HEK293 (cell line): ENCODE results near the gene RILPL1.

Experiments used
- CTCF ChIA-PET: fragments of 350-600 bp; formaldehyde crosslinking; extraction: SDS; loops from one replicate; lab custom pipeline; 2021; ENCODE audit warnings: antibody characterized with exemption; lab: Yijun Ruan, JAX
- POLR2A ChIA-PET: fragments of 300-600 bp; formaldehyde crosslinking; extraction: SDS; loops from one replicate; lab custom pipeline; 2020; ENCODE audit warnings: antibody characterized with exemption, inconsistent platforms; lab: Yijun Ruan, JAX
- H3K27ac ChIP-seq: fragments of 200-500 bp; sonication (Bioruptor generic); 2 replicates; pipeline ENCODE4 v1.5.1; 2014; ENCODE audit warnings: low read depth, low read length, control low read depth, inconsistent platforms; ENCODE audit errors: extremely low read depth
- H3K36me3 ChIP-seq, 2 experiments: fragments of 200-500 bp in 1 of 2; sonication (Bioruptor generic) in 1 of 2; 1 replicate in 1 of 2; 2 replicates in 1 of 2; pipeline ENCODE4 v1.5.1; 2014 to 2017; ENCODE audit warnings: inconsistent platforms in 2 of 2, low read length in 2 of 2; ENCODE audit not compliant: control insufficient read depth in 2 of 2, insufficient read depth in 1 of 2
- H3K4me1 ChIP-seq: fragments of 200-500 bp; sonication (Bioruptor generic); 2 replicates; pipeline ENCODE4 v1.5.1; 2014; ENCODE audit warnings: mild to moderate bottlenecking, low read length, inconsistent platforms; ENCODE audit not compliant: control insufficient read depth, insufficient read depth
- H3K4me3 ChIP-seq: 2 replicates; pipeline ENCODE4 v1.5.1; 2011; ENCODE audit warnings: low read depth, mild to moderate bottlenecking, control low read depth, low read length, moderate library complexity
- H3K9me3 ChIP-seq: fragments of 200-500 bp; sonication (Bioruptor generic); 2 replicates; pipeline ENCODE4 v1.5.1; 2014; ENCODE audit warnings: low read depth, low read length, inconsistent platforms; ENCODE audit not compliant: control insufficient read depth, insufficient read depth
- FEZF1 ChIP-seq: fragments of 450-650 bp; formaldehyde crosslinking; IDR thresholded peaks from 2 replicates; pipeline ENCODE4 v1.5.1; 2016; ENCODE audit warnings: missing biosample characterization, missing genetic modification characterization
- HIC1 ChIP-seq: fragments of 450-650 bp; formaldehyde crosslinking; IDR thresholded peaks from 2 replicates; pipeline ENCODE4 v1.5.1; 2016; ENCODE audit warnings: missing biosample characterization, missing genetic modification characterization
- HOXD13 ChIP-seq: sonication (generic); formaldehyde crosslinking; IDR thresholded peaks from 2 replicates; pipeline ENCODE4 v1.8.0; 2022; ENCODE audit warnings: missing genetic modification reagents, borderline replicate concordance
- SP7 ChIP-seq: fragments of 450-650 bp; formaldehyde crosslinking; IDR thresholded peaks from 2 replicates; pipeline ENCODE4 v1.5.1; 2016; ENCODE audit warnings: missing biosample characterization, missing genetic modification characterization
- TRIM28 ChIP-seq: IDR thresholded peaks from 2 replicates; pipeline ENCODE4 v1.6.1; 2011; ENCODE audit warnings: low read length, control low read depth, borderline replicate concordance
- ZFP41 ChIP-seq: fragments of 450-650 bp; formaldehyde crosslinking; IDR thresholded peaks from 2 replicates; pipeline ENCODE4 v1.5.1; 2016; ENCODE audit warnings: missing biosample characterization, missing genetic modification characterization, borderline replicate concordance
- ZIC2 ChIP-seq: fragments of 450-650 bp; formaldehyde crosslinking; IDR thresholded peaks from 2 replicates; pipeline ENCODE4 v1.5.1; 2016; ENCODE audit warnings: missing biosample characterization, missing genetic modification characterization
- ZNF140 ChIP-seq: fragments of 450-650 bp; formaldehyde crosslinking; IDR thresholded peaks from 2 replicates; pipeline ENCODE4 v1.5.1; 2016; ENCODE audit warnings: missing biosample characterization, missing genetic modification characterization
- ZNF239 ChIP-seq: fragments of 450-650 bp; formaldehyde crosslinking; IDR thresholded peaks from 2 replicates; pipeline ENCODE4 v1.5.1; 2016; ENCODE audit warnings: missing biosample characterization, missing genetic modification characterization
- ZNF571 ChIP-seq: fragments of 450-650 bp; formaldehyde crosslinking; IDR thresholded peaks from 2 replicates; pipeline ENCODE4 v1.5.0; 2017; ENCODE audit warnings: missing biosample characterization, missing genetic modification characterization
- ZNF585B ChIP-seq: fragments of 450-650 bp; formaldehyde crosslinking; IDR thresholded peaks from 2 replicates; pipeline ENCODE4 v1.5.1; 2016; ENCODE audit warnings: missing biosample characterization, missing genetic modification characterization
- ZNF600 ChIP-seq: fragments of 450-650 bp; formaldehyde crosslinking; IDR thresholded peaks from 2 replicates; pipeline ENCODE4 v1.5.1; 2016; ENCODE audit warnings: missing biosample characterization, missing genetic modification characterization
- ZNF621 ChIP-seq: fragments of 450-650 bp; formaldehyde crosslinking; IDR thresholded peaks from 2 replicates; pipeline ENCODE4 v1.5.1; 2017; ENCODE audit warnings: missing biosample characterization, missing genetic modification characterization
- ZNF623 ChIP-seq: fragments of 450-650 bp; formaldehyde crosslinking; IDR thresholded peaks from 2 replicates; pipeline ENCODE4 v1.5.1; 2016; ENCODE audit warnings: missing biosample characterization, missing genetic modification characterization
- ZNF670 ChIP-seq: fragments of 450-650 bp; formaldehyde crosslinking; IDR thresholded peaks from 2 replicates; pipeline ENCODE4 v1.5.1; 2016; ENCODE audit warnings: missing biosample characterization, missing genetic modification characterization, low read depth
- TF ChIP-seq, protein P1 (sequence below): fragments of 450-650 bp; formaldehyde crosslinking; IDR thresholded peaks from 2 replicates; pipeline ENCODE4 v1.5.1; 2016; ENCODE audit warnings: missing biosample characterization, missing genetic modification characterization
- TF ChIP-seq, protein P2 (sequence below): fragments of 450-650 bp; formaldehyde crosslinking; conservative IDR thresholded peaks from 2 replicates; pipeline ENCODE4 v1.5.1; 2016; ENCODE audit warnings: low read depth, missing biosample characterization, missing genetic modification characterization

Gene RILPL1

GRCh38 chr12:123519141-123520001, 14.1 kb downstream of the RILPL1 start:
- TF ChIP-seq HOXD13 (CRISPR knock-in tag) (no peak), ZNF621 (tag by site-specific recombination) (no peak), ZNF239 (tag by site-specific recombination) (no peak), FEZF1 (tag by site-specific recombination) (no peak), SP7 (no peak), ZNF670 (tag by site-specific recombination) (no peak), TRIM28 (no peak), HIC1 (no peak), ZNF623 (tag by site-specific recombination) (no peak), ZNF571 (tag by site-specific recombination) (no peak), ZNF585B (tag by site-specific recombination) (no peak), ZFP41 (tag by site-specific recombination) (no peak)
- TF ChIP-seq, protein P1, sequence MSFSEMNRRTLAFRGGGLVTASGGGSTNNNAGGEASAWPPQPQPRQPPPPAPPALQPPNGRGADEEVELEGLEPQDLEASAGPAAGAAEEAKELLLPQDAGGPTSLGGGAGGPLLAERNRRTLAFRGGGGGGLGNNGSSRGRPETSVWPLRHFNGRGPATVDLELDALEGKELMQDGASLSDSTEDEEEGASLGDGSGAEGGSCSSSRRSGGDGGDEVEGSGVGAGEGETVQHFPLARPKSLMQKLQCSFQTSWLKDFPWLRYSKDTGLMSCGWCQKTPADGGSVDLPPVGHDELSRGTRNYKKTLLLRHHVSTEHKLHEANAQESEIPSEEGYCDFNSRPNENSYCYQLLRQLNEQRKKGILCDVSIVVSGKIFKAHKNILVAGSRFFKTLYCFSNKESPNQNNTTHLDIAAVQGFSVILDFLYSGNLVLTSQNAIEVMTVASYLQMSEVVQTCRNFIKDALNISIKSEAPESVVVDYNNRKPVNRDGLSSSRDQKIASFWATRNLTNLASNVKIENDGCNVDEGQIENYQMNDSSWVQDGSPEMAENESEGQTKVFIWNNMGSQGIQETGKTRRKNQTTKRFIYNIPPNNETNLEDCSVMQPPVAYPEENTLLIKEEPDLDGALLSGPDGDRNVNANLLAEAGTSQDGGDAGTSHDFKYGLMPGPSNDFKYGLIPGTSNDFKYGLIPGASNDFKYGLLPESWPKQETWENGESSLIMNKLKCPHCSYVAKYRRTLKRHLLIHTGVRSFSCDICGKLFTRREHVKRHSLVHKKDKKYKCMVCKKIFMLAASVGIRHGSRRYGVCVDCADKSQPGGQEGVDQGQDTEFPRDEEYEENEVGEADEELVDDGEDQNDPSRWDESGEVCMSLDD (tag by site-specific recombination), result no peak
- TF ChIP-seq, protein P2, sequence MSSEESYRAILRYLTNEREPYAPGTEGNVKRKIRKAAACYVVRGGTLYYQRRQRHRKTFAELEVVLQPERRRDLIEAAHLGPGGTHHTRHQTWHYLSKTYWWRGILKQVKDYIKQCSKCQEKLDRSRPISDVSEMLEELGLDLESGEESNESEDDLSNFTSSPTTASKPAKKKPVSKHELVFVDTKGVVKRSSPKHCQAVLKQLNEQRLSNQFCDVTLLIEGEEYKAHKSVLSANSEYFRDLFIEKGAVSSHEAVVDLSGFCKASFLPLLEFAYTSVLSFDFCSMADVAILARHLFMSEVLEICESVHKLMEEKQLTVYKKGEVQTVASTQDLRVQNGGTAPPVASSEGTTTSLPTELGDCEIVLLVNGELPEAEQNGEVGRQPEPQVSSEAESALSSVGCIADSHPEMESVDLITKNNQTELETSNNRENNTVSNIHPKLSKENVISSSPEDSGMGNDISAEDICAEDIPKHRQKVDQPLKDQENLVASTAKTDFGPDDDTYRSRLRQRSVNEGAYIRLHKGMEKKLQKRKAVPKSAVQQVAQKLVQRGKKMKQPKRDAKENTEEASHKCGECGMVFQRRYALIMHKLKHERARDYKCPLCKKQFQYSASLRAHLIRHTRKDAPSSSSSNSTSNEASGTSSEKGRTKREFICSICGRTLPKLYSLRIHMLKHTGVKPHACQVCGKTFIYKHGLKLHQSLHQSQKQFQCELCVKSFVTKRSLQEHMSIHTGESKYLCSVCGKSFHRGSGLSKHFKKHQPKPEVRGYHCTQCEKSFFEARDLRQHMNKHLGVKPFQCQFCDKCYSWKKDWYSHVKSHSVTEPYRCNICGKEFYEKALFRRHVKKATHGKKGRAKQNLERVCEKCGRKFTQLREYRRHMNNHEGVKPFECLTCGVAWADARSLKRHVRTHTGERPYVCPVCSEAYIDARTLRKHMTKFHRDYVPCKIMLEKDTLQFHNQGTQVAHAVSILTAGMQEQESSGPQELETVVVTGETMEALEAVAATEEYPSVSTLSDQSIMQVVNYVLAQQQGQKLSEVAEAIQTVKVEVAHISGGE, result no peak
- TF ChIP-seq, all 188 proteins: peak for 0
- Histone ChIP-seq H3K36me3 (peaks cover 42 to 73% of the 10 kb centered on the region in 2 experiments), H3K4me3 (no peak overlapping the region), H3K9me3 (no peaks in the 10 kb centered on the region), H3K4me1 (no peaks in the 10 kb centered on the region), H3K27ac (no peak overlapping the region)
- POLR2A ChIA-PET, result no interaction called here
- CTCF ChIA-PET, result no interaction called here

GRCh38 chr12:123516216-123516780, 17.2 kb downstream of the RILPL1 start:
- Histone ChIP-seq H3K9me3 (no peaks in the 10 kb centered on the region), H3K36me3 (peaks cover 48 to 75% of the 10 kb centered on the region in 2 experiments), H3K4me3 (no peak overlapping the region), H3K27ac (no peak overlapping the region), H3K4me1 (no peaks in the 10 kb centered on the region)
- CTCF ChIA-PET, result no interaction called here
- POLR2A ChIA-PET, result no interaction called here
- no peak for TF ChIP-seq ZNF140 (tag by site-specific recombination)
- peak; percentile 43; the same call in 1 of the 2 replicates for TF ChIP-seq ZNF600 (tag by site-specific recombination)
- TF ChIP-seq ZIC2, result peak; percentile 73
